NCI-H226 (cell line): ENCODE measurements around the gene CREB3L4.
A peak's percentile ranks its signal among the peaks of the same experiment; 100 is the strongest.

Experiments
- DNase-seq: peaks from one replicate; pipeline ENCODE4 v3.0.0-alpha.2; 2015

The CREB3L4 gene

DNA sequence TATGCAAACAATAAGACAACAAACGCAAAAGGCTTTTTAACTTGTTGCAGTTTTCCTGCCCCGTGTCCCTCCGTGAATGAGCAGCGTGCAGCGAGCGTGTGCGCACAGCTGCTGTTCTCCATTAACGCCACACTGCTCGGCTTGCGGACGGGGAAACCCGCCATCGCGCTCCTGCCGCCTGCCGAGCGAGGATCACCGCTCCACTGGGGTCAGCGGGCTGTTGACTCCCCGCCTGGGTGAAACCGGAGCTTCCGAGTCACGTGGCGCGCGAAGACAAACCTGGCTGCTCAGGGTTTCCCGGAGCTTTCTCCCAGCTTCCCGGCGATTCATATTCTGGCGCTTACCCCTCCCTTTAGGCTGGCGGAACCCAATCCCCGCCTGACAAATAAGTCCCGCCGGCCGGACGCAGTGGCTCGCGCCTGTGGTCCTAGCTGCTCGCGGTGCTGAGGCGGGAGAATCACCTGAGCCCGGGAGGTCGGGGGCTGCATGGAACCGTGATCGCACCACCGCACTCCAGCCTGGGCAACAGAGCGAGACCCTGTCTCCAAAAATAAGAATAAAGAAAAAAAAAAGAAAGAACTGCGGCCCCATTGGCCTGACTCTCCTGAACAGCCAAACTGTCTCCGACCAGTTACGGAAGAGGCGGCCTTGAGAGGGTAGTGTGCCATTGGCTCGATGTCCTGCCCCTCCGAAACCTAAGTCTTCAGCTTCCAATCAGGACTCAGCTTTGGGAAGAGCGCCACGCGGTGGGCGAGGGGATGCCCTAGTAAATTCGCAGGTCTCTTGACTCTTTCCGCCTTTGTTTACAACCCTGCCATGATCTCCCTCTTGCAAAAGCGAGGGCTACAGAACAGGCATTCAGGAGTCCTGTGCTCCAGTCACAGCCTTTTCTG is at the start of gene CREB3L4:
TSS of gene CREB3L4 (plus strand) at position 796 of the 893 bp plus-strand sequence. CDS start 624 bp downstream, outside the sequence.
- peak; percentile 97 for DNase-seq

DNA sequence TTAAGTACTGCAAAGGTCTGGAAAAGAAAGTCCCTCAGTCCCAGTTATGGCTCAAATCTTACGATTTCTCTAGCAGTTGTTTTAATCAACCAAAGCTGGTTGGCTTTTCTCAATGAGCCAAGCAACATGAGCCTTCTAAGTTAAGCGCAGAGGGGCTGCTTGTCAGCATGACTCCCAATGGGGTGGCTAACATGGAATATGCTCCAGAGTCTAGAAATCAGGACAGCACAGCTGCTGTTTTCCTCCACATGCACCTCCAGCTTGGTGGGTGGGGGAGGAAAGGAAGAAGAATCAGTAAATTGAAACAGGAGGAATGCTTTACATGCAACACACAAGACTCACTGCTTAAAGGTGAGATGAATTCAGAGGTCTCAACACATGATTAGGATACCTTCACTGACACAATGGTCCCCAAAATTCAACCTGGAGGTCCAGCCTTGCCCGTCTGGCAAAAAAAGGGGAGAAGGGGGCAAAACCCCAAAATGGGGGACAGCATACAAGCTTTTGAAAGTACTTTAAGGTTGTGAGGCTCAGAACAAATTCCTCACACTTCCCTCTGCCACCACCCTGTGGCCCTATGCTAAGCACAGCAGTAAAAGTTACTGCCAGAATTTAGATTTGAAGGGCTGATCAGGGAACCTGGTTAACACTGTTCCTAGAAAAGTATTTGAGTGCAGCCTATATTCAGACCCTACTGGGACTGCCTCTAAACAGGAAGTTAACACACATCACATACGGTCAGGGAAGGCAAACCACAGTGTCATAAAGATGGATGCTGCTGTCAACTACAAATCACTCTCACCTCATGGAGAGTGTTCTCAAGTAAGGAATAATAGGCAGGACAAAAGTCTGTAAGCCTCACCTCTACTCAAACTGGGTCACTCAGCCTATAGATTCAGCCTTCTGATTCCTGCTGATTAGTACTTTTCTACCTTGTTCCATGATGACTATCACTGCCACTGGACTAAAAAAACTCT is 47.5 kb upstream of the CREB3L4 start:
- peak; percentile 39 for DNase-seq

DNA sequence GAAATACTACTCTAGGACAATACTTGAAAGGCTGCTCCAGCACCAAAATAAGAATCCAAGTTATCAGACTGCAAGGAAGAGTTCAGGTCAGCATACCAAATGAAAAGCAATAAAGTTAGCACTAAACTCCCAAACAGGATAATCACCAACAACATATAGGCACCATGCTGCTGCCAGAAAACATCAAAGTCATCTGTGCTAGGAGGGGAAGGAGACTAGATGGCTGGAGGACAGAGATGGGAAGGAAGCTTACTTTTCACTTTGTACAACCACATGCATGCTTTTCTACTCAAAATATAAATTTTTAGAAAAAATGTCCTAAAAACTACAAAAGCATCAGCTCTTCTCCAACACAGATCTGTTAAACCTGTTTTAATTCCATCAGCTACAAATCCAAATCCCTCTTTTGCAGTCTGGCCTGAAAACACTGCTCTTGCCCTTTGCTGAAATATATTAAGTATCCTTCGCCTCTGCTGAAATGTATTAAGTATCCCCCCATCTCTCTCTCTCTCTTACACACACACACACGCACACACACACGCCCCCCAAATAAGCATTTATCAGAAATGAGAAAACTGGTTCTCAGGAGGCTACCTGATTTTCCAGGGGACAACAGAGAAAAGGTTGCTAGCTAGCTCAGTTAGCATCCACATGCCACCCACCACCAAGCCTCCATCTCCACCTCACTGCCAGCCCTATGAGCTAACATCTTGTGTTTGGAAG is 46.5 kb upstream of the CREB3L4 start:
- no peak for DNase-seq

DNA sequence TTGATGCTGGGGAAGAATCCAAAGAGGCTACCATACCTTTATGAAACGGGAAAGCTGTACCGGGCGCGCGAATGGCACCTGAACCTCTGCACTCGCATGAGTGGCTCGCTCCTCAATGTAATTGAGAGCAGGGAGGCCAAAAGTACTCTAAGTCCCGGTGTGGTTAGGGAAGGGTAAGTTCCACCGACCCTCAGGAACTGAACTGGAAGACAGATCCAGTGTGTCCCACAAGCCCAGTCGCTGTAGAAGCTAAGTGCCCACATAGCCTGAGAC is 46.0 kb upstream of the CREB3L4 start:
- no peak for DNase-seq

DNA sequence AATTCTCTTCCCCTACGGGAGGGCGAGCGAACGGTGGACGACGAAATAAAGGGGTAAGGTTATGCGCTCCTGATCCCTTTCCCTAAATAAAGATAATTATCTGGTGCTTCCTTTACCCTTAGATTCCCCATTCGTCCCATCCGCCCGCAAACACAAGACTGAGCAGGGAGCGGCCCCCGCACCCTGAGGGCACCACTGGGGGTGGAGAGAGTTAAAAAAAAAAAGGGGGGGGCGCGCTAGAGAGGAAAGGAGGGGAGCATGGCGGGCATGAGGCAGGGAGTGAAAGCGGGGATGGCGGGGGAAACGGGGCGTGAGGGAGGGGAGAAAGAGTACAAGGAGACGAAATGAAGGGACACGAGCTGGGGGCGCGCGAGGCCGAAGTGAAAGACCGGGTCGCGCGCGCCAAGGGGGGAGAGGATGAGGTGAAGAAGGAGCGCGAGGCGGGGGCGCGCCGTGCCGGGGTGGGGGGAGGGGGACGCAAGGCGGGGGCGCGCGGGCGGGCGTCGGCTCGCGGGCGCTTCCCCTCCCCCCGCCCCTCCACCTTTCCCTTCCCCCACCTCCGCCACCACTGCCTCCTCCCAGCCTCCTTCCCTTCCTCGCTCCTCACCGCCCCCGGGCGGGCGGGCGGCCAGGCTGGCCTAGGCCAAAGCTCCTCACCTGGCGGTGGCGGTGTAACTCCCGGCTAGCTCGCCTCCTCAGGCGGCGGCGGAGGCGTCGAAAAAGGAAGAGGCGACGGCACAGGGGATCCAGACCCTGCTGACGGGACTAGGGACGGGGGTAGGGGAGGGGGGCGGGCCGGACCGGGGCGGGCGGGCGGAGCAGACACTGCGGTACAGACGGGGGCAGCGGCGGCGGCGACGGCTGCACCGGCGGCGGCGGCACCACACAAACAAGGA is 45.4 kb upstream of the CREB3L4 start:
- peak; percentile 68 for DNase-seq

GRCh38 chr1:153922972-153923925 is 44.5 kb upstream of the CREB3L4 start, which contains the start of gene GATAD2B:
TSS of gene GATAD2B (minus strand) at chr1:153922972. CDS start at chr1:153828347, 94,625 bp downstream.
- peak; percentile 100 for DNase-seq

- no peak for DNase-seq
These were observed 41.3 kb upstream of the CREB3L4 start for GRCh38 chr1:153926405-153926804.

- no peak for DNase-seq
These were observed 39.5 kb upstream of the CREB3L4 start for GRCh38 chr1:153928245-153928644.

- no peak for DNase-seq
These were observed 38.8 kb upstream of the CREB3L4 start for GRCh38 chr1:153928791-153929341.

GRCh38 chr1:153929426-153929825 is 38.3 kb upstream of the CREB3L4 start:
- DNase-seq = no peak

DNA sequence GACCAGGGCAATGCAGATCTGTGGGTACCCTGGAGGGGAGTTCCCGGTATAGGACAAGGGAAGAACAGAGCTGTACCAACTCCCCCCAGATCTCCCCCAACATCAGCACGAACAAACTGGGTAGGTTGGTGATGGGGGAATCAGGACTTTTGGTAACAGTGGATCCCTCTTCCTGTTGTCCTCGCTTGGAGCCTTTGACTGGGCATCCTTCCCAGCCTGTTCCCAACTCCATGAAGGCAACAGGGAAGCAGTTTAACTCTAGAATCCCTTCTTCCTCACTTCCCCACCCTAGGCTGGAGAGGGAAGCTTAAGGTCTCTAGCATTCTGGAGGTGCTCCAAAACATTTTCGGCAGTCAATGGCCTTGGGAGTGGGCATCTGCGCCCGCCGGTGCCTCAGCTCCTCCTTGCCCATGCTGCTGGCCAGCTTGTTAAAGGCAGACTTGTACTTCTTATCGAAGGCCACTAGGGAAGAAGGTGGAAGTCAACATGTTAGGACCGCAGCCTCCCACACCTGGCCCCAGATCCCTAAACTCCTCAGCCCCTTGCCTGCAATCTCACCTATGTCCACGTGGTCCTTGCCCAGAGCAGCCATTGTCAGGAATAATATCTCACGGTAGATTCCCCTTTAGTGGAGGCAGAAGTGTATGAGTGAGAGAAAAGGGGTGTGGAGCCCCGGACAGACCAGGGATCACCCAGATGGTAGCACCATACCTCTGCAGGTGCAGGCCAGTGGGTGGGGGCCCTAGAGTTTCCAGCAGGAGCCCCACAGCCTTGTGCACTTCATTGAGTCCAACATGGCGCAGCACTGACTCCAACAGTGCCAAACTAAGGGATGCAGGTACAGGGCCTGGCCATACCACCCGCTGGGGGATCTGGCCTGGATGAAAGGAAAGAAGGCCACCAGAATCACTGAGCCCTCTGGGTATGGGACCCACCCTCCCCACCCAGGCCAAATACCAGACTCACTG is 37.4 kb upstream of the CREB3L4 start:
- DNase-seq = no peak

DNA sequence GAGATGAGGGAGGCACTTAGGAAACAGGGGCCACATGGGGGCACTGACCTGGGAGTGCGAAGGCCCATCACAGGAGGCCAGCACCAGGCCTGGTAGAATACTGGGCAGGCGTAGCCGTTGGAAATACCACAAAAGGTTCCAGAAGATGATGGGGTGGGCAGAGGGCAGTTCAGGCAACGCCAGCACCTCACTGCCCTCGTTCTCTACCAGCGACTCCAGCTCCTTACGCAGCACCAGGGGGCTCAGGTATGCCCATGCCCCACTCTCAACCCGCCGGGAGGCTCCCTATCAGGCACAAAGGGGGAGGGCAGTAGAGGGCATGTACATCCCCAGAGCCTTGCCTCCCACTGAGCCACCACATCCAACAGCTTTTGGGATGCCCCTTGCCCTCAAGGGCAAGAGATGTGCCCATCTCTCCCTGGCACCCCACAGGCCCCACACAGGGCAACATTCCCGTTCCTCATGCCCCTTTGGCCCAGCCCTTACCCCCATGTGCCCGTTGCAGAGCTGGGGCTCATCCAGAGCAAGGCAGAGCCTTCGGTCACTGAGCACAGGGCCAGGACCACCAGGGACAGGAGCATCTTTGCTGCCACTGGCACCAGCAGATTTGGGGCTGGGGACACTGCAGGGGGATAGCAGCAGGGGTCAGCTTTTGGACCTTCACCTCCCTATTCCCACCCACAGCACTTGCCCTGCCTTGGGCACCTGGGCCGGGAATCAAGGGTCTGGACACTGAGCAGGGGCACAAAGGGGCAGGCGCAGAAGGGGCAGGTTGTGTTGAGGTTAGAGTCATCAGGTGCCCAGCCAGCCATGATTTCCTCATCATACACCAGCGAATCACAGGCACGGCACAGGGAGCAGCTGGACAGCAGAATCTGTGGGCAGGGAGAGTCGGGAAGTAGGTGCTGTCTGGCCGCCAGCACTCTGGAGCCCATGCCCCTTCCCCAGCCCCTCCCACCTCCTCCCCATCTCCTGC is 35.3 kb upstream of the CREB3L4 start:
- DNase-seq = no peak

- no peak for DNase-seq
These were observed 34.3 kb upstream of the CREB3L4 start for GRCh38 chr1:153933430-153933829.

- DNase-seq = no peak
These were observed 33.7 kb upstream of the CREB3L4 start for GRCh38 chr1:153933955-153934354.

GRCh38 chr1:153934746-153935145 is 33.0 kb upstream of the CREB3L4 start:
- no peak for DNase-seq

GRCh38 chr1:153936011-153936802 is 31.5 kb upstream of the CREB3L4 start:
- DNase-seq = no peak

- DNase-seq = no peak
These were observed 30.4 kb upstream of the CREB3L4 start for GRCh38 chr1:153937331-153937730.
